Activated T-helper 17 cell treated with anti-CD3 and anti-CD28 coated beads, Interleukin-2, amount 50 U/mL, for 72 hours (primary cell): ENCODE results near the gene XPO1. TPM values are rescaled to one million over a fixed set of nuclear protein-coding genes. Genes with fewer than 3 reads are reported as not detected.

Experiments used
- ATAC-seq: fragments of 150-1000 bp; cut with Tn5 transposase; replicated peaks from 2 replicates; pipeline ENCODE4 v1.10.0; 2021; ENCODE audit warnings: mild to moderate bottlenecking, moderate library complexity
- H3K27ac Mint-ChIP-seq: one replicate; pipeline ENCODE4 v1.8.0; 2022; ENCODE audit warnings: mixed read lengths
- H3K27me3 Mint-ChIP-seq: one replicate; pipeline ENCODE4 v1.8.0; 2022; ENCODE audit warnings: mixed read lengths
- H3K36me3 Mint-ChIP-seq: one replicate; pipeline ENCODE4 v1.8.0; 2022; ENCODE audit warnings: low read depth, mild to moderate bottlenecking, mixed read lengths
- H3K4me1 Mint-ChIP-seq: one replicate; pipeline ENCODE4 v1.8.0; 2022; ENCODE audit warnings: mixed read lengths
- H3K4me3 Mint-ChIP-seq: one replicate; pipeline ENCODE4 v1.8.0; 2022; ENCODE audit warnings: mild to moderate bottlenecking, mixed read lengths
- H3K9me3 Mint-ChIP-seq: one replicate; pipeline ENCODE4 v1.8.0; 2022; ENCODE audit warnings: mixed read lengths
- total RNA-seq, 2 donors: library from RNA; stranded (reverse); gene quantifications; one replicate each; pipeline ENCODE4 v1.2.3, GENCODE V29; 2022

The XPO1 gene
- total RNA-seq, 2 donors from 2014 or later, result 176 to 221 TPM

DNA sequence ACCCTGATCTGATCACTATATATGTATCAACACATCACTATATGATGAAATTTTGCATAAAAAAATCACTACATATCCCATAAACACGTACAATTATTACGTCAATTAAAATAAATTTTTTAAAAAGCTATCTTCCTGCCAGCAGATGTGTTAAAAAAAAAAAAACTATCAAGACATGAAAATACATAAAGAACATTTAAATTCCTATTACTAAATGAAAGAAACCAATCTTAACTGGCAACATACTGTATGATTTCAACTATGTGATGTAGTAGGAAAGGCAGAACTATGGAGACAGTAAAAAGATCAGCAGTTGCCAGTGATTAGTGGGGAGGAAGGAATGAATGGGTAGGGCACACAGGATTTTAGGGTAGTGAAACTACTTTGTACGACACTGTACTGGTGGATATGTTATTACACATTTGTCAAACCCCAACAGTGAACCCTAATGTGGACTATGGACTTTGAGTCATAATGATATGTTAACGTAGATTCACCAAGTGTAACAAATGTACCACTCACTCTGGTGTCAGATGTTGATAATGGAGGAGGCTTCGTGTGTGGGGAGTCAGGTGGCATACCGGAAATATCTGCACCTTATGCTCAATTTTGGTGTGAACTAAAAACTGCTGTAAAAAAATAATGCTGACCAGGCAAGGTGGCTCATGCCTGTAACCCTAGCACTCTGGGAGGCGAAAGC lies 94.7 kb downstream of the XPO1 start:
- Mint-ChIP-seq H3K4me3 (no peak overlapping the region), H3K36me3 (peaks cover 36% of the 10 kb centered on the region), H3K27me3 (no peaks in the 10 kb centered on the region), H3K27ac (peak overlapping the region; percentile 10), H3K9me3 (no peaks in the 10 kb centered on the region), H3K4me1 (peaks cover 35% of the 10 kb centered on the region)
- ATAC-seq, result peak; percentile 87

DNA sequence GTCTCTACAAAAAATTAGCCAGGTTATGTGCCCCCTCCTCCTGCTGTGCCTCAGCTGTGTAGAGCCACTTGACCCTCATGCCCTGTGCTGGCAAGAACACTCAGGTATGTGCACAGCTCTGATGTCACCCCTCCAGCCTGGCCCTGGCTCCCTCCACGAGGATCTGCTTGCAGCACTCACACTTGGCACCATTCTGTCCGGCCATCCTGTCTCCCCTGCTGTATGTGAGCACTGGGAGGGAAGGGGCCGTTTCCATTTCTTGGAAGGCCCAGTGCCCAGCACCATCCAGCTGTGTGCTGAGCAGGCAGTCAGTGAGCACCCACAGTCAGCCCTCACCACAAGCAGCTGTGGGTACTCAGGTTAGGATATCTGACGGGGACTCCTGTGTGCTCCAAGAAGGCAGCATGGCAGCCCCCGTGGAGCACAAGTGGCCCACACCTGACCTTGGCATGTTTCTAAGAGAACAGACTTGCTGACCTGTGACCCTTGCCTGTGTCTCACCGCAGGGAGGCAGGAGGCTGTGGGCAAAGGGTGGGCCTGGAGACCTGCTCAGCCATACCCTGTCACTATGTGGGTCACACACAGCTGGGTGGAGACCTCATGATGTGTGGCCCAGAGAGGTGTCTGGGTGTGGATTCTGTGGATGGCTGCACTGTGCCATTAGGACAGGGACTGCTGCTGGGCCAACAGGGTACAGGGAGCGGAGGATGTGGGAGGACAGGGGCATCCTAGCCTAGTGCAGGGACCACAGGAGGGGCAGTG lies 98.7 kb downstream of the XPO1 start:
- Mint-ChIP-seq H3K27ac (no peak overlapping the region), H3K9me3 (peaks cover 4% of the 10 kb centered on the region), H3K4me3 (no peak overlapping the region), H3K27me3 (no peaks in the 10 kb centered on the region), H3K36me3 (peaks cover 42% of the 10 kb centered on the region), H3K4me1 (peaks cover 52% of the 10 kb centered on the region)
- ATAC-seq, result no peak

DNA sequence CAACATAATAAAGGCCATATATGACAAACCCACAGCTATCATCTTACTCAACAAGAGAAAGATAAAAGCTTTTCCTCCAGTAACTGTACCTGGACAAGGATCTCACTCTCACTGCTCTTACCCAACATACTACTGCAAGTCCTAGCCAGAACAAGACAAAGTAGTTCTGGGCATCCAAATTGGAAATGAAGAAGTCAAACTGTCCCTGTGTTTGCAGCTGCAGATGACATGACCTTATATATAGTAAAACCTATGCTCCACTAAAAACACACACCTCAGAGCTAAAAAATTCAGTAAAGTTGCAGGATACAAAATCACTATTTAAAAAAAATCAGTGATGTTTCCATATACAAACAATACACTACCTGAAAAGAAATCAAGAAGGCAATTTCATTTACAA lies 99.5 kb downstream of the XPO1 start:
- H3K27ac Mint-ChIP-seq, result no peak overlapping the region
- peaks cover 35% of the 10 kb centered on the region for H3K36me3 Mint-ChIP-seq
- peaks cover 4% of the 10 kb centered on the region for H3K9me3 Mint-ChIP-seq
- ATAC-seq, result no peak
- peaks cover 54% of the 10 kb centered on the region for H3K4me1 Mint-ChIP-seq
- no peaks in the 10 kb centered on the region for H3K27me3 Mint-ChIP-seq
- no peak overlapping the region for H3K4me3 Mint-ChIP-seq

DNA sequence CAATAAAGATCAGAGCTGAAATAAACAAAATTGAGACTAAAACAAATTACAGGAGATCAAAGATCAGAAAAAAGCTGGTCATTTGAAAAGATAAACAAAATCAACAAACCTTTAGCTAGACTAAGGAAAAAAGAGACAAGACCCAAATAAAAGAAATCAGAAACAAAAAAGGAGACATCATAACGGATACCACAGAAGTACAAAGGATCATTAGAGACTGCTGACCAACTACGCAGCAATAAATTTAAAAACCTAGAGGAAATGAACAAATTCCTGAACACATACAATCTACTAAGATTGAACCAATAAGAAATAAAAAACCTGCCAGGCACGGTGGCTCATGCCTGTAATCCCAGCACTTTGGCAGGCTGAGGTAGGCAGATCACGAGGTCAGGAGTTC lies 101.0 kb downstream of the XPO1 start:
- H3K4me1 Mint-ChIP-seq, result peaks cover 48% of the 10 kb centered on the region
- no peaks in the 10 kb centered on the region for H3K27me3 Mint-ChIP-seq
- H3K36me3 Mint-ChIP-seq, result peaks cover 24% of the 10 kb centered on the region
- ATAC-seq, result no peak
- no peak overlapping the region for H3K27ac Mint-ChIP-seq
- no peak overlapping the region for H3K4me3 Mint-ChIP-seq
- peaks cover 4% of the 10 kb centered on the region for H3K9me3 Mint-ChIP-seq

DNA sequence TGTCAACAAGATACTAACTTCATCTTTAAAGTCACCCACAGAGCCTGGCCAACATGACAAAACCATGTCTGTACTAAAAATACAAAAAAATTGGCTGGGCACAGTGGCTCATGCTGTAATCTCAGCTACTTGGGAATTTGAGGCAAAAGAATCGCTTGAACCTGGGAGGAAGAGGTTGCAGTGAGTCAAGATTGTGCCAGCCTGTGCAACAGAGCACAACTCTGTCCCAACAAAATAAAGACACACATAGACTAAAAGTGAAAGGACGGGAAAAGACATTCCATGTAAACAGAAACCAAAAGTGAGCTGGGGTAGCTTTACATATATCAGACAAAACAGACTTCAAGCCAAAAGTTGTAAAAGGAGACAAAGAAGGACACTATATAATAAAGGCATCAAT lies 102.1 kb downstream of the XPO1 start:
- no peaks in the 10 kb centered on the region for H3K27me3 Mint-ChIP-seq
- ATAC-seq, result no peak

DNA sequence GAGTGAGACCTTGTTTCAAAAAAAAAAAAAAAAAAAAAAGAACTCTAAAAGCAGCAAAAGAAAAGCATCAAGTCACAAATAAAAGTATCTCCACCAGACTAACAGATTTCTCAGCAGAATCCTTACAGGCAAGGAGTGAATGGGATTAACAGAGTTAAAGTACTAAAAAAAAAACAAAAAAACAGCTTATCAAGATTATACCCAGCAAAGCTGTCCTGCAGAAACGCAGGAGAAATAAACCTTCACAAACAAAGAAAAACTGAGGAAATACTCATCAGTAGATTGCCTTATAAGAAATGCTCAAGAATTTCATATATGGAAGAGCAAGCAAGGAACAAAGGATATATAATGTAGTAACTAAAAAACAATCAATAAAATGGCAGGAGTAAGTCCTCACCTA lies 102.9 kb downstream of the XPO1 start:
- Mint-ChIP-seq H3K36me3 (peaks cover 24% of the 10 kb centered on the region), H3K27me3 (no peaks in the 10 kb centered on the region), H3K4me3 (no peak overlapping the region), H3K9me3 (peaks cover 4% of the 10 kb centered on the region), H3K4me1 (peaks cover 47% of the 10 kb centered on the region), H3K27ac (no peak overlapping the region)
- no peak for ATAC-seq

More for the DNA sequence above, 102.1 kb downstream of the XPO1 start:
- Mint-ChIP-seq H3K36me3 (peaks cover 24% of the 10 kb centered on the region), H3K4me1 (peaks cover 43% of the 10 kb centered on the region), H3K27ac (peak overlapping the region; percentile 1), H3K9me3 (peaks cover 4% of the 10 kb centered on the region), H3K4me3 (peak overlapping the region; percentile 0)

DNA sequence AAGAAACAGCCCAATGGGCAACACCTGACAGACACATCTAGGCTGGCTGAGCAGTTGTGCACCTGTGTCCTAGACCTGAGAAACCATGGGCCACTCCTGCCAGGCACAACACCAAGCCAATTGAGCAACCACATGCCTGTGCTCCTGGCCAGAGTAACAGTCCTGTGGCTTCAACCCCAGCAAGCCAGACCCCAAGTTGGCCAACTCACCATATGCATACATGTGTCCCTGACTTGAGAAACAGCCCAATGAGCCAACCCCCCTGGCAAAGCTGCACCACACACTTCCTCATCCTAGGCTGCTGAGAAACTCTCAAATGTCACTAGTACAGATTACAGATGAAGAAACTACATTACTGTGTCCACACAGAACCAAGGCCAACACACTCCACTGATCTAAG lies 103.8 kb downstream of the XPO1 start:
- Mint-ChIP-seq H3K27me3 (no peaks in the 10 kb centered on the region), H3K36me3 (peaks cover 21% of the 10 kb centered on the region), H3K9me3 (peaks cover 4% of the 10 kb centered on the region), H3K4me3 (no peak overlapping the region), H3K4me1 (peaks cover 44% of the 10 kb centered on the region), H3K27ac (peak overlapping the region; percentile 27)
- ATAC-seq, result no peak

DNA sequence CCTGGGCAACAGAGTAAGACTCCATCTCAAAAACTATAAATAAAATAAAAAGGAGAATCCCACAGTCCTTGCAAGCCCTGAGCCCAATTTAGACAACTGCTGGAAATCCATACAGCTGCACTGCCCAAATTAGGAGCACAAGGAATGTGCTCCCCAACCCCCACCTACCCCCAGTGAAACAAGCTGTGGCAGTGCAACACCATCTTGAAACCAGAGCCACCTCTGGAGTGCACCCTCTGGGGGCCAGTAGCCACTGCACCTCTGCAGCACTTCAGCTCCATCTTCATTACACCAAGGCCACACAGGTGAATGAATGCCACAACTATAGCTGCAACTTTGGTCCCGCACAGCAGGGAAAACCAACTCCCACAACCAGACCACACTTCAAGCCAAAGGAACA lies 104.5 kb downstream of the XPO1 start:
- Mint-ChIP-seq H3K9me3 (peaks cover 4% of the 10 kb centered on the region), H3K4me1 (peaks cover 41% of the 10 kb centered on the region), H3K27ac (peak overlapping the region; percentile 27), H3K36me3 (peaks cover 14% of the 10 kb centered on the region), H3K27me3 (no peaks in the 10 kb centered on the region), H3K4me3 (no peak overlapping the region)
- ATAC-seq, result no peak

DNA sequence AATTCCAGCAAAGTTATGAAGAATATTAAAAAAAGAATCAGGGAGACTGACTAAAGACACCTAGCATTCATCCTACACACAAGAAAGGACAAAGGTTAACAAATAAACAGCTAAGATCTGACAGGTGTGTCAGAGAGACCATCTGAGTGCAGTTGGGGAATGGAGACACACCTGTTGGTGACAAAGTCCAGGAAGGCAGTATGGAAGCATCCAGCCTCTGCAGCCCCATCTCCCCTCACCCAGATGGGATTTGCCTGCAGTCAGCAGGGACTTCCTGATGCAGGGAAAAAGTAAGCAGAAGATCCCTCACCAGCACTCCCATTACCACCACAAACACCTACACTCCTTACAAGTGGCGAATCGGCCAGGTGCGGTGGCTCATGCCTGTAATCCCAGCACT lies 105.2 kb downstream of the XPO1 start:
- peaks cover 9% of the 10 kb centered on the region for H3K36me3 Mint-ChIP-seq
- H3K4me3 Mint-ChIP-seq, result no peak overlapping the region
- H3K9me3 Mint-ChIP-seq, result peaks cover 3% of the 10 kb centered on the region
- H3K4me1 Mint-ChIP-seq, result peaks cover 43% of the 10 kb centered on the region
- peak overlapping the region; percentile 8 for H3K27ac Mint-ChIP-seq
- no peak for ATAC-seq
- no peaks in the 10 kb centered on the region for H3K27me3 Mint-ChIP-seq

DNA sequence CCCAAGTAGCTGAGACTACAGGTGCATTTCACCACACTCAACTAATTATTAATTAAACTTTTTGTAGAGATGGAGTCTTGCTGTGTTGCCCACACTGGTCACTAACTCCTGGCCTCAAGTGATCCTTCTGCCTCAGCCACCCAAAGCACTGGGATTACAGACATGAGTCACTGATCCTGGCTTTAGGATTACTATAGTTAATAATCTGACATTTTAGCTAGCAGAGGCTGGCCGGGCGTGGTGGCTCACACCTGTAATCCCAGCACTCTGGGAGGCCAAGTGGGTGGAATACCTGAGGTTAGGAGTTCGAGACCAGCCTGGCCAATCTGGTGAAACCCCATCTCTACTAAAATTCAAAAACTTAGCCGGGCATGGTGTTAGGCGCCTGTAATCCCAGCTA lies 106.8 kb downstream of the XPO1 start:
- ATAC-seq, result no peak
- Mint-ChIP-seq H3K4me1 (peaks cover 44% of the 10 kb centered on the region), H3K9me3 (no peaks in the 10 kb centered on the region), H3K4me3 (no peak overlapping the region), H3K27me3 (no peaks in the 10 kb centered on the region), H3K36me3 (no peaks in the 10 kb centered on the region), H3K27ac (peak overlapping the region; percentile 49)

Other genes starting within 250 kb of the XPO1 start
- 100 to 1,000 TPM in 1 of 2 donors, 10 to 100 TPM in 1; 98.5 to 121 TPM for gene USP34, start 67.3 kb downstream of the XPO1 start, total RNA-seq